ENCODE measurements around the gene SCNN1A. TPM values are rescaled to one million over a fixed set of nuclear protein-coding genes. Genes with fewer than 3 reads are reported as not detected.

SCNN1A gene
- total and polyA plus RNA-seq, 2 of the 13 experiments (the other 11 are each of a cell fraction or from before 2014, with no cell fraction given), result 1.5 to 14.6 TPM

DNA sequence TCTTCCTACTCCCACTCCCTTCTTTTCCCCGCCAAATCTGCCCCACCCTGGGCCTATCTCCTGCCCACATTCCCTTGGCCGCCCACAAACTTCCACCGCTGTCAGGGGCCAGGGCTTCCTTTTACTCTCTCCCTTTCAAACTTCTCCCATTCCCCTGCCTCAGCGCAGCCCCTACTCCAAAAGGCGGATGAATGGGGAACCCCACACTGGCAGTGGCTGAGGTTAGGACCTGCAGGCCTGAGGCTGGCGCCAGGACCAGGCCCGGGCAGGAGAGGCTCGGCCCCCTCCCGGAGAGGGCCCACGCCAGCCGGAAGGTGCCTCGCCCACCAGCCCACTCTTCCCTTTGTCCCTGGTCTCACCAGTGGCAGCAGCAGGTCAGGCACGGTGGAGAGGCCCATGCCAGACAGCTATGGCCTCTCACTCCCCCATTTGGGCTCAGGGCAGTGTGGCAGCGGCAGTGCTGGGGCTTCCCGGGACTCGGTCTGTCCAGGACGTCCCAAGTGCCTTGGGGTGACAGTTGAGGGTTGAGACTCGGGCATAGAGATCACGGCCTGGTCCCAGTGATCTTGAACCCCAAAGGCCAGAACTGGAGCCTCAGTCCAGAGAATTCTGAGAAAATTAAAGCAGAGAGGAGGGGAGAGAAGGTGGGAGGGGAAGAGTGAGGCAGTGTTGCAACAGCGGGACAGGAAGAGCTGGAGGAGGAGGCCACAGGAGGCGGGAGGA is 33.8 kb downstream of the SCNN1A start, which contains the start of gene TNFRSF1A (continued):
- TF ChIP-seq, protein P1, sequence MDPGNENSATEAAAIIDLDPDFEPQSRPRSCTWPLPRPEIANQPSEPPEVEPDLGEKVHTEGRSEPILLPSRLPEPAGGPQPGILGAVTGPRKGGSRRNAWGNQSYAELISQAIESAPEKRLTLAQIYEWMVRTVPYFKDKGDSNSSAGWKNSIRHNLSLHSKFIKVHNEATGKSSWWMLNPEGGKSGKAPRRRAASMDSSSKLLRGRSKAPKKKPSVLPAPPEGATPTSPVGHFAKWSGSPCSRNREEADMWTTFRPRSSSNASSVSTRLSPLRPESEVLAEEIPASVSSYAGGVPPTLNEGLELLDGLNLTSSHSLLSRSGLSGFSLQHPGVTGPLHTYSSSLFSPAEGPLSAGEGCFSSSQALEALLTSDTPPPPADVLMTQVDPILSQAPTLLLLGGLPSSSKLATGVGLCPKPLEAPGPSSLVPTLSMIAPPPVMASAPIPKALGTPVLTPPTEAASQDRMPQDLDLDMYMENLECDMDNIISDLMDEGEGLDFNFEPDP (CRISPR knock-in tag; conservative IDR thresholded peaks at IDR 0.05), result 0 out of 2 replicates have a peak, but pooled peaks have one; percentile 4
- TF ChIP-seq, protein P2, sequence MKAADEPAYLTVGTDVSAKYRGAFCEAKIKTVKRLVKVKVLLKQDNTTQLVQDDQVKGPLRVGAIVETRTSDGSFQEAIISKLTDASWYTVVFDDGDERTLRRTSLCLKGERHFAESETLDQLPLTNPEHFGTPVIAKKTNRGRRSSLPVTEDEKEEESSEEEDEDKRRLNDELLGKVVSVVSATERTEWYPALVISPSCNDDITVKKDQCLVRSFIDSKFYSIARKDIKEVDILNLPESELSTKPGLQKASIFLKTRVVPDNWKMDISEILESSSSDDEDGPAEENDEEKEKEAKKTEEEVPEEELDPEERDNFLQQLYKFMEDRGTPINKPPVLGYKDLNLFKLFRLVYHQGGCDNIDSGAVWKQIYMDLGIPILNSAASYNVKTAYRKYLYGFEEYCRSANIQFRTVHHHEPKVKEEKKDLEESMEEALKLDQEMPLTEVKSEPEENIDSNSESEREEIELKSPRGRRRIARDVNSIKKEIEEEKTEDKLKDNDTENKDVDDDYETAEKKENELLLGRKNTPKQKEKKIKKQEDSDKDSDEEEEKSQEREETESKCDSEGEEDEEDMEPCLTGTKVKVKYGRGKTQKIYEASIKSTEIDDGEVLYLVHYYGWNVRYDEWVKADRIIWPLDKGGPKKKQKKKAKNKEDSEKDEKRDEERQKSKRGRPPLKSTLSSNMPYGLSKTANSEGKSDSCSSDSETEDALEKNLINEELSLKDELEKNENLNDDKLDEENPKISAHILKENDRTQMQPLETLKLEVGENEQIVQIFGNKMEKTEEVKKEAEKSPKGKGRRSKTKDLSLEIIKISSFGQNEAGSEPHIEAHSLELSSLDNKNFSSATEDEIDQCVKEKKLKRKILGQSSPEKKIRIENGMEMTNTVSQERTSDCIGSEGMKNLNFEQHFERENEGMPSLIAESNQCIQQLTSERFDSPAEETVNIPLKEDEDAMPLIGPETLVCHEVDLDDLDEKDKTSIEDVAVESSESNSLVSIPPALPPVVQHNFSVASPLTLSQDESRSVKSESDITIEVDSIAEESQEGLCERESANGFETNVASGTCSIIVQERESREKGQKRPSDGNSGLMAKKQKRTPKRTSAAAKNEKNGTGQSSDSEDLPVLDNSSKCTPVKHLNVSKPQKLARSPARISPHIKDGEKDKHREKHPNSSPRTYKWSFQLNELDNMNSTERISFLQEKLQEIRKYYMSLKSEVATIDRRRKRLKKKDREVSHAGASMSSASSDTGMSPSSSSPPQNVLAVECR (CRISPR knock-in tag; IDR thresholded peaks at IDR 0.05; ENCODE audit: borderline replicate concordance), result peak; percentile 84
- TF ChIP-seq ZNF121 (CRISPR knock-in tag; IDR thresholded peaks at IDR 0.05) (no peak; the same call in 1 of the 2 replicates), TAF15 (IDR thresholded peaks at IDR 0.05; ENCODE audit: low read depth, low read length, poor library complexity, severe bottlenecking) (no peak), MTA1 (CRISPR knock-in tag; IDR thresholded peaks at IDR 0.05; ENCODE audit: borderline replicate concordance) (peak; percentile 50; the same call in 1 of the 2 replicates), ZNF766 (CRISPR knock-in tag; IDR thresholded peaks at IDR 0.05; ENCODE audit: borderline replicate concordance) (no peak; the same call in 1 of the 2 replicates), ZNF607 (CRISPR knock-in tag; IDR thresholded peaks at IDR 0.05; ENCODE audit: borderline replicate concordance) (peak; percentile 23; the same call in 1 of the 2 replicates), ZNF883 (CRISPR knock-in tag; IDR thresholded peaks at IDR 0.05; ENCODE audit: not compliant biosample characterization) (peak; percentile 44), SRSF1 (optimal IDR thresholded peaks at IDR 0.05; ENCODE audit: low read depth, low read length) (no peak), ZNF589 (CRISPR knock-in tag; conservative IDR thresholded peaks at IDR 0.05) (peak; percentile 78; the same call in 1 of the 2 replicates), ZNF205 (CRISPR knock-in tag; IDR thresholded peaks at IDR 0.05) (no peak), GFI1 (CRISPR knock-in tag; IDR thresholded peaks at IDR 0.05; ENCODE audit: borderline replicate concordance) (no peak), TMF1 (CRISPR knock-in tag; IDR thresholded peaks at IDR 0.05; ENCODE audit: low read depth) (no peak), MED13 (CRISPR knock-in tag; IDR thresholded peaks at IDR 0.05) (no peak; the same call in 1 of the 2 replicates), JDP2 (CRISPR knock-in tag; IDR thresholded peaks at IDR 0.05; ENCODE audit: borderline replicate concordance) (no peak; the same call in 1 of the 2 replicates), PAWR (CRISPR knock-in tag; IDR thresholded peaks at IDR 0.05; ENCODE audit: borderline replicate concordance) (no peak), ZNF557 (CRISPR knock-in tag; IDR thresholded peaks at IDR 0.05) (no peak), RCOR2 (CRISPR knock-in tag; IDR thresholded peaks at IDR 0.05) (no peak), POLR2AphosphoS2 (IDR thresholded peaks at IDR 0.05; ENCODE audit: low read depth, low read length) (no peak)
- TF ChIP-seq, protein P3, sequence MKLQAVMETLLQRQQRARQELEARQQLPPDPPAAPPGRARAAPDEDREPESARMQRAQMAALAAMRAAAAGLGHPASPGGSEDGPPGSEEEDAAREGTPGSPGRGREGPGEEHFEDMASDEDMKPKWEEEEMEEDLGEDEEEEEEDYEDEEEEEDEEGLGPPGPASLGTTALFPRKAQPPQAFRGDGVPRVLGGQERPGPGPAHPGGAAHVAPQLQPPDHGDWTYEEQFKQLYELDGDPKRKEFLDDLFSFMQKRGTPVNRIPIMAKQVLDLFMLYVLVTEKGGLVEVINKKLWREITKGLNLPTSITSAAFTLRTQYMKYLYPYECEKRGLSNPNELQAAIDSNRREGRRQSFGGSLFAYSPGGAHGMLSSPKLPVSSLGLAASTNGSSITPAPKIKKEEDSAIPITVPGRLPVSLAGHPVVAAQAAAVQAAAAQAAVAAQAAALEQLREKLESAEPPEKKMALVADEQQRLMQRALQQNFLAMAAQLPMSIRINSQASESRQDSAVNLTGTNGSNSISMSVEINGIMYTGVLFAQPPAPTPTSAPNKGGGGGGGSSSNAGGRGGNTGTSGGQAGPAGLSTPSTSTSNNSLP (IDR thresholded peaks at IDR 0.05; ENCODE audit: low read depth, low read length), result no peak
- TF ChIP-seq, protein P4, sequence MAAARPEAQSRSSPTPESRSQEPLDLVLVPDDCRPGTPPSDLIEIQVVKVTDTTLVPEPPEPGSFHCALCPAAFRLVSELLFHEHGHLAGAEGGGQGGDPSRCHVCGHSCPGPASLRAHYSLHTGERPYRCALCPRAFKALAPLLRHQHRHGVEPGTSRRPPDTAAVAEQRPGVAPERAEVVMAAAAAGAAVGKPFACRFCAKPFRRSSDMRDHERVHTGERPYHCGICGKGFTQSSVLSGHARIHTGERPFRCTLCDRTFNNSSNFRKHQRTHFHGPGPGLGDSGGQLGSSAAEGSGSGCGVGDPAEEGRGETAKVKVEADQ (CRISPR knock-in tag; IDR thresholded peaks at IDR 0.05; ENCODE audit: borderline replicate concordance), result 0 out of 2 replicates have a peak, but pooled peaks have one; percentile 20

Measured in HepG2 (cell line).